Activated CD4-positive, alpha-beta memory T cell treated with anti-CD3 and anti-CD28 coated beads, Interleukin-2, amount 10 ng/mL, durations not matched to agents 7 days and 5 days (primary cell): ENCODE measurements around the gene AMOTL2. TPM values are rescaled to one million over a fixed set of nuclear protein-coding genes. Genes with fewer than 3 reads are reported as not detected.

Source experiments
- total RNA-seq, 2 experiments: library from RNA; stranded (reverse); gene quantifications; one replicate each; pipeline ENCODE4 v1.2.3, GENCODE V29; 2021

AMOTL2 gene
- total RNA-seq, 2 experiments from 2014 or later = not detected

Other genes starting within 250 kb of the AMOTL2 start
- gene RYK, start 123.6 kb downstream of the AMOTL2 start, total RNA-seq = 1 to 10 TPM; 6.0 to 6.1 TPM
- gene ANAPC13, start 111.5 kb upstream of the AMOTL2 start, total RNA-seq = 10 to 100 TPM; 27.3 to 27.4 TPM
- 10 to 100 TPM; 22.4 to 24.2 TPM for gene CEP63, start 111.6 kb upstream of the AMOTL2 start, total RNA-seq